Stimulated activated naive CD4-positive, alpha-beta T cell treated with Interleukin-2 at 50 U/mL for 16 hours (primary cell): ENCODE results near the gene C19orf25.
"Not testable (repeated sequence)": the region's sequence is repeated elsewhere in the genome, so short reads cannot be mapped to it uniquely, and the experiment has no call there.

Experiments used
- DNase-seq: peaks from one replicate; lab custom pipeline; 2025; lab: John Stamatoyannopoulos, UW

Gene C19orf25

DNA sequence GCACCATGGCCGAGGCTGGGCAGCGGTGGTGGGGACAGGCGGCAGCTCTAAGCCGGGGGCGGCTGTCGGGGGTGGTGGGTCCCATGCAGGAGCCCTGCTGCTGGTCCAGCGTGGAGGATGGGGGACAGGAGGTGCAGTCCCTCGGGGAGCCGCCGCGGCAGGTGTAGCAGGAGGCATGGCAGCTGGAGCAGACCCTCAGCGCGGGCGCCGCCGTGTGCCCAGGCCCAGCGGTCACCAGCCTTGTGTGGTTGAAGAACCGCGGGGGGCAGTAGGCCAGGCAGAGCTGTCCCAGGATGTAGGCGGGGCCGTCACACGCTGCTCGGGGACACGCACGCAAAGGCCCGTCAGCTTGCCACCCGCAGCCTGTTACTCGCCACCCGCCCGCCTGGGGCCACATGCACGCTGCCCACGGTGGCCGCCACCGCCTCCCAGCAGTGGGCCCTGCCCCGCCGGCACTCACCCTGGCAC, 2.9 kb upstream of the C19orf25 start:
- DNase-seq: no peak

DNA sequence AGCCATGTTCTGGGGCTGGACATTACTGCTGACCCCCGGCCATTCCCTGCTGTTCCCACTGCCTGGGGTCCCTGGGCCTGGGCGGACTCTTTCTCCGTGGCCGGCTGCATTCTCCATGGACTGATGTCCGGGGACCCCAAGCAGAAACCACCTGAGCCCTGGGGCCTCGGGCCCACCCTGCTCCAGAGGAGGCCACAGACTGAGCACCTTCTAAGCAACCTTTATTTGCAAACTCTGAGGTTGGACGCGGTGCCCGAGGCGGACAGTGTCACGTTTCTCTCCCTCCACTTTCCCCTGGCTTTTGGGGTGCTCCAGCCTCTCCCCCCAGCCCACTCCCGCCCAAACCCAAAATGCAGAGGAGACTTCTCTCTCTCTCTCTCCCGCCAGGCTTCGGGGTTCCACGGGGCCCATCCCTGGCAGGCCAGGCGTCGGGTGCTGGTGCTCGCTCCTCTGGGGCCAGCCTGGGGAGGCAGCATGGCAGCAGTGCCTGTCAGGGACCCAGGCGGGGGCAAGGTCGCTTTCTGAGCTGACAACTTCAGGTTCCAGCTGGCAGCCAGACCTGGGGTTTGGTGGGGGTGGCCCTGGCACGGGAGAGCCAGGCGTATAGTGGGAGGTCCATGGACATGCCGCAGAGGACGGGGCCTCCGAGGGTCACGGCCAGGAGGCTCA, 2.3 kb upstream of the C19orf25 start:
- no peak for DNase-seq

DNA sequence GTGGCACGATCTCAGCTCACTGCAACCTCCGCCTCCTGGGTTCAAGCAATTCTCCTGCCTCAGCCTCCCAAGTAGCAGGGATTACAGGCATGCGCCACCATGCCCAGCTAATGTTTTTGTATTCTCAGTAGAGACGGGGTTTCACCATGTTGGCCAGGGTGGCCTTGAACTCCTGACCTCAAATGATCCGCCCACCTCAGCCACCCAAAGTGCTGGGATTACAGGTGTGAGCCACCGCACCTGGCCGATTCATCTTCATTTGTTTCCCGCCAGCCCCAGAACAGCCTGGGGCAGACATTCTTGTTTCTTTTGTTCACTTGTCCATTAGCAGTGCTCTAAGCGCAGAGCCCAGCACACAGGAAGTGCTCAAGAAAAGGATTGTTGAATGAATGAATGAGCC, 2.0 kb downstream of the C19orf25 start:
- not testable (repeated sequence) for DNase-seq

DNA sequence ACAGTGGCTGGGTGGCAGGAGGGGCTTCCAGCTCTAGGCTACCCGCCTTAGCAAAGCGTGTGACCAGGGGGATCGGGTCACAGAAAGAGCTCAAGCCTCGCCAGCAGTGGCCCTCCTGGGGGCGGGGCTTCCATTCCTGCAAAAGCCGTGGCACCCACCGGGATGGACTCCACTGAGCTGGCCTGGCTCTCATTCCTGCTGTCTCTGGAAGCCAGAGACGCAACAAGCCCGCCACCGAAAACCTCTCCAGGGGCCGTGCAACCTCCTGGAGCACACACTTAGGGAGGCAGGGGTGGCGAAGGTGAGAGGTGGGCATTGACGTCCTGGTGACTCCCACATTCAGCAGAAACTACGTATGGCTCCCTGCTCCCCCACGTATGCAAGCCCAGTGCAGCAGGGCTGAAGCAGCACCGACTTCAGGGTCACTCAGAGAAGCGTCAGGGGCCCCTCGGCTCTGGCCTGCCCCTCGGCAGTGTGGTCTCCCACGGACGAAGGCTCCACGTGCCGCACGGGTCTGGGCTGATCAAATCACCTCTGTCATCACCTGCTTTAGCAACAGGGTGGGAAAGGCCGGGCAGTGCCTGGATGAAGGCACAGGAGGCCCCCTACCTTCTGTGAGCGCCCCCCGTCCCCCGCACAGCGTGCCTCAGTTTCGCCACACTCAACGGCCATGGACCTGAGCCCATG, 3.1 kb downstream of the C19orf25 start:
- no peak for DNase-seq

DNA sequence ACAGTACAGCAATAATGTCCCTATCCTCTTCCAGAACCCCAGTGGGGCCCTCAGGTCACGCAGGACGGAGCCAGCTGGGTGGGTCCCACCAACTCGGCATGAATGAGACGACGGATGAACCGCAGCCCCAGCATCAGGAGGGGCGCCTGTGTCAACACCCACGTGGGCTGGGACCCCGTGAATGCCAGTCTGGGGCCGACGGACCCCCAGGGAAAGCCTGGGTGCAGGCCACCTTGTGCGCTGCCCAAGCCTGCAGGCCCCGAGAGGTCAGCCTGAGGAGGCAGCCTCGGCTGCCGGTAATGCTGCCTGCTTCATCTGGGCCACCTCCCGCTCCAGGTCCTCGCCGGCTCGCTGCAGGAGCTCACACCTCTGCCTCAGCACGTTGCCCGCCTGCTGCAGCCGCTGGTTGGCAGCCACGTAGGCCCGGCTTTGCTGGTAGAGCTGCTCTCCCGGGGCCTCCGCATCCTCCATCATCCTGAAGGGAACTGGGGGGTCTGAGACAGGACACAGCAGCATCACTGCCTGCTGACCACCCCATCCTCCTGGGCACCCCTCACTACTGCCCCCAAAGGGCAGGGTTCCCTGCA, 4.2 kb downstream of the C19orf25 start:
- no peak for DNase-seq

DNA sequence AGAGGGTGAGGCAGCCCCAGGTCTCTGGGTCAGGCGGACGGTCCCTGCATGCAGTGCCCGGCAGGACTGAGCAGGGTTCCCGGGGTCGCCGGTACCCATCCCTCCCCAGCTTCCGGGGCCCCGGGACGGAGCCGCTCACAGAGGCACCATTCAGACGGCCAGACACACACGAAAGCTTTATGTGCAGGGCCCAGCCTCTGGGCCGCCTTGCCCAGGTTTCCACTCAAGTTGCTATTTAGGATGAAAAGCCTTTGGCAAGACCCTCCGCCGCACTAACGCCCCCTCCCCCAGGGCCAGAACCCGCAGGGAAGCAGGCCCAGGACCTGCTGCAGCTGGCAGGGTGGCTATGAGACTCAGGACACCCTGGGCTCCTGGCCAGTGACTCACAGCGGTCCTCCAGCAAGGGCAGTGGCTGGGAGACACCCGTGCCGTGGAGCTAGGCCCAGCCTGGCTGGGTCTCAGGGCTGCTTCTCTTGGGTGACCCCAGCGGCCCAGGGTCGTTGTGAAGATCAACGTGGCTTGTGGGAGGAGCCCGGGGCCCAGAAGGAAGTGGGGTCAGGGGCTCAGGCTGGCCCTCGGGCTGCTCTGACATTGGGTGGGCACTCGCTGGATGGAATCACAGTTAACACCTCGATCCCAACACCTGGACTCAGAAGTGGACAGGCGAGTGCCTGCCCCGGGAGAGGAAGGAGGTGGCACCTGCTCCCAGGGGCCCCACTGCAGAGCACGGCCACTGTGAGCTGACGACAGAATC, 4.8 kb downstream of the C19orf25 start:
- DNase-seq: no peak

DNA sequence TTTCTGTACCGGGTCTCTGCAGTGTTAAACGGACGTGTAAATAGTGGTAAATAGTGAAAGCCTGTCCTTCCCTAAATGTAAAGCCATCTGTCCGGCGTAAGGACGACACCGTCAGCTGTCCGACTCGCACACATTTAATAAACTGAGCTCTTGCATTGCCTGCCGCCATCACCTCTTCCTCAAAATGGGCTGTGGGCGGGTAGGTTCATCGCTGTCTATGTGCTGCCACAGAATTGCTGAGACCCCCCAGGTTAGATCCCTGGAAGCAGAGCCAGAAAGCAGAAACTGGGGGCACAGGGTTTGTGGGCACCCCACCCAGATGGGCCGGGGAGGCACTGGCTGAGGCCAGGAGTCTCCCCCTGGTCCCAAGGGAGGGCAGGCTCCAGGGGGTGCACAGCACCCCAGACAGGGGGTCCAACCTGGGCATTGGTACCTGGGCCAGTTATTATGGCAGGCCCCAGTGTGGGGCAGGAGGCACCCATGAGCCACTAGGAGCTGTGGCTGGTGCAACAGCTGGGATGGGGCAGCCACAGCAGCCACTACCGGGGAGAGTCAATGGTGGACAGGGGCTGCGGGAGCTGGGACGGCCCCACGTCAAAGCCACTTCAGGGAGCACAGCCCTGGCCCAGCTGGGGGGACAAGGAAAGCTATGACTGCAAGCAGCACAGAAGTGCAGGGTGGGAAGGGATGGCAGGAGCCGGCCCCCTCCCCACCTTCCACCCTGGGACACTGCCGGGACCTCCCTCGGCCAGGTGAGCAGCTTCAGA, 5.7 kb downstream of the C19orf25 start:
- no peak for DNase-seq

DNA sequence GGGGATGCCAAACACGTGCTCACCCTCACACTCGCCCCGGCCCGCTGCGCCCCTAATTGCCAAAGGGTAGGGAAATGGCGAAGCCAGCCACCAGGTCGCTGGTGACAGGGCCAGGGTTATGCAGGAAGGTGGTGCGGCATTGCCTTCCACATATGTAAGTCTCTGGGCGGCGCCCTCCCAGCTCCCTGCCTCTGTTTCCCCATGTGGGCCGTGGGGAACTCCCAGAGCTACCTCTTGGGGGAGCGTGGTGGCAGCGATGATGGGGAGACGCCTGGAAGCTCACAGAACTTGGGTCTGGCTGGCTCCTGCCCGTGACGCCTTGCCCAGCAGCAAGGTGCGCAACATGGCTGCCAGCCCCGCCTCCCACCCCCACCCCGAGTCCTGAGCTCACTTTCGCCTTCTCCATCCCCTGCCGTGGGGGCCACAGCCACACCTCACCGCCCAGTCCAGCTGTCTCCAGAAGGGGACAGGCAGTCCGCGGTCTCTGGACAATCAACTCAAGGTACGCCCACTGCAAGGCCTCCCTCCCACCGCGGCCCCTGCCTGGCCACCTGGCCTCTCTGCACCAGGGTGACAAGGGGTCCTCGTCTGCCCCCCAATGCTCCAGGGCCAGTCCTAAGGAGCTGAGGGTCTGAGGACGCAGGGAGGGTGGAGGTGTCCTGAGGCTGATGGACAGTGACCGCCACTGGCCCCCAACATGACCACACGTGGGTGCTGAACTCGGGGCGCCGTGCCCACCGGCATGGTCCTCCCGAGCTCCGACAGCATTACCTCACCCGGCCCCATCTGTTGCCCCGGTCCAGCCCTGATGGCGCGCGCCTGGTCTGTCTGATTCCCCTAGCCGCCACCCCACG, 6.6 kb downstream of the C19orf25 start:
- DNase-seq: no peak

DNA sequence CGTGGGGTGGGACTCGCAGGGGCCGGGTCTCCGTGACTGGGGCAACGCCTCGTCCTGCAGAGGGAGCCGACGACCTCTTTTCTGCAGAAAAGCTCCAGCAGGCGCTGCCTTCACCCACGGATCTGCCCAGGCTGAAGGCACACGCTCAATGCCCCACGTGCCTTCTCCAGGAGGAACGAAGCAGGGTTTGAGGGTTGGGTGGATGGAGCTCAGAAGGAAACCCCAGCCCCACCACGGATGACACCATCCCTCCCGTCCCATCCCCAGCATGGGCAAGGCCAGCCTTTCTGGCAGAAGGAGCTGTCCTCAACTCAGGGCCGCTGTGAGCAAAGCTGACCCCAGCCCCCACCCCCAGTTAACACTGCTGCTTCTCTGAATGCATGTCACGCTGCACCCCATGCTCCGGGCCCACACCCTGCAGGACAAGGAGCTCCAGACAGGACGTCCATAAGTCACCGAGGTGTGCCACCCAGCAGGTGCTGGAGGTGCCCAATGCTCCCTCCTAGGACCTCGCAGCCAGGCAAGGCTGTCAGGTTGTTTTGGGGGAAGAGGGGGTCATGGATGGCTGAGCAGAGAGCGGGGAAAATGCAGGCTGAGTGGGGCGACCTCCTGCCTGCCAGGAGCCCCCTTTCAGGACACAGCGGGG, 7.4 kb downstream of the C19orf25 start:
- DNase-seq: no peak

DNA sequence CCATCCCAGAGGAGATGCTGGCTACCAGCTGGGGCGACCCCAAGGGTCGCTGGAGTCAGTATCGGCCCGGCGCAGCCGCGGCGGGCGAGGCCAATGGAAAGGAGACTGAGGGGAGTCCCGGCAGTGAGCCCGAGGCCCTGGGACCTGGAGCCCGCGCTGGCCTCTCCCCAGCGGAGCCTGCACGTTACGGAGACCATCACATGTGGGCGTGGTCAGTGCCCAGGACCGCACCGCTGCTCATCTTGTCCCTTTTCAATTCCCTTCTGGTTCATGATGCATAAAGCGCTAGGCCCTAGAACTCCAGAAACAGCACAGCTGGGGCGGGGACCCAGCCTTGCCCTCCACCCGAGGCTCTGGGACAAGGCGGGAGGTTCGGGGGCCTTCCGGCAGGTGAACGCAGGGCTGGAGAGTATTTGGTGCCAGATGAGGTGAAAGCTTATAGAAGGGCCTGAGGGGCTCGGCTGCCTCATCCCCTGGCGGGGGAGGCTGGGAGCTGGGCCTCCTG, 8.0 kb downstream of the C19orf25 start:
- no peak for DNase-seq

DNA sequence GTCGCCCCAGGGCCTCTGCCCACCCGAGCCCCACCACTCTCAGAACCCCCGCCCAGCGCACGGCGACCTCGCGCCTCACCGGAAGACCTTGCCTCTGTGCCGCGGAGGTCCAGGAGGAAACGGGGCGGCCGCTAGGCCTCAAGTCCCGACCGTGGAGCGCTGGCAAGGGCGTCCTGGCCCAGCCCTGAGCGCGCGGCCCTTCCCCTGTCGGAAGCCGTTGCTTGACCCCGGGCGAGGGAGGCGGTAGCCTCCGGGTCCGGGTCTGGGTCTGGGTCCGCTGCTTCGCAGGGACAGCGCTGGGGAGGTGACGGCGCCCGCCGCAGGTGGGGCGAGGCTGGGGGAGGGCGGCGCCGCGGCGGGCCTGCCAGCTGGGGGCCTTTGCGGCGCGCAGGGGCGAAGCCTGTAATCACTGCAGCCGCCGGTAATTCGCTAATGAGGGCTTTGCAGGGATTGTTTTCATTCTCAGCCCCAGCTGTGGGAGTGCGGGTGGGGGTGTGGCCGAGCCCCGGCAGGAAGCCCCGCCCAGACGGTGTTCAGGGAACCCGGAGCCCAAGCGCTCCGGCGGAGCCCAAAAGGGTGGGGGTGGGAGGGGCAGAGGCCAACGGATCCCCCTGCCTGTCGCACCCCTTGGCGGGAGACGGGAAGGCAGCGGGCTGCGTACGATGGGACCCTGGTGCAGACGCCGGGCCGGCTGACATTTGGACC, 8.6 kb downstream of the C19orf25 start:
- DNase-seq: peak; percentile 63

DNA sequence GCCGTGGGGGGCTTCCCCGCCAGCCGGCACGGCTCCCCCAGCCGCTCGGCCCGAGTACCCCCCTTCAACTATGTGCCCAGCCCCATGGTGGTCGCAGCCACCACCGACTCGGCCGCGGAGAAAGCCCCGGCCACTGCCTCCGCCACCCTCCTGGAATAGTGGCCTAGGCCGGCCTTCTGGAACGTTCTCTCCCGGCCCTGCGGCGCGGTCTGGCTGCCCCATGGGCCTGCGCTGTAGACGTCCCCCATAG, 9.0 kb downstream of the C19orf25 start:
- DNase-seq: no peak

DNA sequence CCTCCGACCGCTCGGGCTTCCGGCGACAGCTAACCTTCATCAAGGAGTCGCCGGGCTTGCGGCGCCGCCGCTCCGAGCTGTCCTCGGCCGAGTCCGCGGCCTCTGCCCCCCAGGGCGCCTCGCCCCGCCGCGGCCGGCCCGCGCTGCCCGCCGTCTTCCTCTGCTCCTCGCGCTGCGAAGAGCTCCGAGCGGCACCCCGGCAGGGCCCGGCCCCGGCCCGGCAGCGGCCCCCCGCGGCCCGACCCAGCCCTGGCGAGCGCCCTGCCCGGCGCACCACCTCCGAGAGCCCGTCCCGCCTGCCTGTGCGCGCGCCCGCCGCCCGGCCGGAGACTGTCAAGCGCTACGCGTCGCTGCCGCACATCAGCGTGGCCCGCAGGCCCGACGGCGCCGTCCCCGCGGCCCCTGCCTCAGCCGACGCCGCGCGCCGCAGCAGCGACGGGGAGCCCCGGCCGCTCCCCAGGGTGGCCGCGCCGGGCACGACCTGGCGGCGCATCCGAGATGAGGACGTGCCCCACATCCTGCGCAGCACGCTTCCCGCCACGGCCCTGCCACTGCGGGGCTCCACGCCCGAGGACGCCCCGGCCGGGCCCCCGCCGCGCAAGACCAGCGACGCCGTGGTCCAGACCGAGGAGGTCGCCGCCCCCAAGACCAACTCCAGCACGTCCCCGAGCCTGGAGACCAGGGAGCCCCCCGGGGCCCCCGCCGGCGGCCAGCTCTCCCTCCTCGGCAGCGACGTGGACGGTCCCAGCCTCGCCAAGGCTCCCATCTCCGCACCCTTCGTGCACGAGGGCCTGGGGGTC, 9.6 kb downstream of the C19orf25 start:
- peak; percentile 23 for DNase-seq

DNA sequence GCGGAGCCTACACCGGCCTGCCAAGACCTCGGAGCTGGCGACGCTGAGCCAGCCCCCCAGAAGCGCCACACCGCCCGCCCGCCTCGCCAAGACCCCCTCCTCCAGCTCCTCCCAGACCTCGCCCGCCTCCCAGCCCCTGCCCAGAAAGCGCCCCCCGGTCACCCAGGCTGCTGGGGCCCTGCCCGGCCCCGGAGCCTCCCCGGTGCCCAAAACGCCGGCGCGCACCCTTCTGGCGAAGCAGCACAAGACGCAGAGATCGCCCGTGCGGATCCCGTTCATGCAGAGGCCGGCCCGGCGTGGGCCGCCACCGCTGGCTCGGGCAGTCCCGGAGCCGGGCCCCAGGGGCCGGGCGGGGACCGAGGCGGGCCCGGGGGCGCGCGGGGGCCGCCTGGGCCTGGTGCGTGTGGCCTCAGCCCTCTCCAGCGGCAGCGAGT, 10.2 kb downstream of the C19orf25 start:
- peak; percentile 36 for DNase-seq

DNA sequence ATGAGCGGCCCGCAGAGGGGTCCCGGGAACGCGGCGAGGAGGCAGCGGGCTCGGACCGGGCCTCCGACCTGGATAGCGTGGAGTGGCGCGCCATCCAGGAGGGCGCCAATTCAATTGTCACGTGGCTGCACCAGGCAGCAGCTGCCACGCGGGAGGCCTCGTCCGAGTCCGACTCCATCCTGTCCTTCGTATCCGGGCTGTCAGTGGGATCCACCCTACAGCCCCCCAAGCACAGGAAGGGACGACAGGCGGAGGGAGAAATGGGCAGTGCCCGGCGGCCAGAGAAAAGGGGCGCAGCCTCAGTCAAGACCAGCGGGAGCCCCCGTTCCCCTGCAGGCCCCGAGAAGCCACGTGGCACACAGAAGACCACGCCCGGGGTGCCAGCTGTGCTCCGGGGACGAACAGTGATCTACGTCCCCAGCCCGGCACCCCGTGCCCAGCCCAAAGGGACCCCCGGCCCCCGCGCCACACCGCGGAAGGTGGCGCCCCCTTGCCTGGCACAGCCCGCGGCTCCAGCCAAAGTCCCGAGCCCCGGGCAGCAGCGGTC, 10.7 kb downstream of the C19orf25 start:
- DNase-seq: no peak

DNA sequence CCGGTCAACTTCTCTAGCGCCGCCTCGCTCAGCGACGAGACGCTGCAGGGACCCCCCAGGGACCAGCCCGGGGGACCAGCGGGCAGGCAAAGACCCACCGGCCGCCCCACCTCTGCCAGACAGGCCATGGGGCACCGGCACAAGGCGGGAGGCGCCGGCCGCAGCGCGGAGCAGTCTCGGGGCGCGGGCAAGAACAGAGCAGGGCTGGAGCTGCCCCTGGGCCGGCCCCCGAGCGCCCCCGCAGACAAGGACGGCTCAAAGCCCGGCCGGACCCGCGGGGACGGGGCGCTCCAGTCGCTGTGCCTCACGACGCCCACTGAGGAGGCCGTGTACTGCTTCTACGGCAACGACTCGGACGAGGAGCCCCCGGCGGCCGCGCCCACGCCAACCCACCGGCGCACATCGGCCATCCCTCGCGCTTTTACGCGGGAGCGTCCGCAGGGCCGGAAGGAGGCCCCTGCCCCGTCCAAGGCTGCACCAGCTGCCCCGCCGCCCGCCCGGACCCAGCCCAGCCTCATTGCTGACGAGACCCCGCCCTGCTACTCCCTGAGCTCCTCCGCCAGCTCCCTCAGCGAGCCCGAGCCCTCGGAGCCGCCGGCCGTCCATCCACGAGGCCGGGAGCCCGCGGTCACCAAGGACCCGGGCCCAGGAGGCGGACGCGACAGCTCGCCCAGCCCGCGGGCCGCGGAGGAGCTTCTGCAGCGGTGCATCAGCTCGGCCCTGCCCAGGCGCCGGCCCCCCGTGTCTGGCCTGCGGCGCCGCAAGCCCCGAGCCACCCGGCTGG, 11.3 kb downstream of the C19orf25 start:
- DNase-seq: no peak

DNA sequence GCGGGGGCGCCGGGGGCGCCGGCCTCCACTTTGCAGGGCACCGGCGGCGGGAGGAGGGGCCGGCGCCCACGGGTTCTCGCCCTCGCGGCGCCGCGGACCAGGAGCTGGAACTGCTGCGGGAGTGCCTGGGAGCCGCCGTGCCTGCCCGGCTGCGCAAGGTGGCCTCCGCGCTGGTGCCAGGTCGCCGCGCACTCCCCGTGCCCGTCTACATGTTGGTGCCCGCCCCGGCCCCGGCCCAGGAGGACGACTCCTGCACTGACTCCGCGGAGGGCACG, 11.9 kb downstream of the C19orf25 start:
- no peak for DNase-seq
